Esophagus muscularis mucosa (tissue), 4 donors: ENCODE results near the gene KATNB1.

ENCODE experiments used
- EP300 ChIP-seq: sonication (generic); formaldehyde crosslinking; IDR thresholded peaks from one replicate; pipeline ENCODE4 v1.6.1; 2017; ENCODE audit warnings: antibody characterized with exemption
- POLR2A ChIP-seq: fragments of 450-650 bp; IDR thresholded peaks from one replicate; pipeline ENCODE4 v1.6.1; 2017; ENCODE audit warnings: antibody characterized with exemption, moderate library complexity, mild to moderate bottlenecking, low read depth
- POLR2AphosphoS5 ChIP-seq, 2 donors: sonication (generic); formaldehyde crosslinking; IDR thresholded peaks; one replicate each; pipeline ENCODE4 v1.6.1; 2017; ENCODE audit warnings: antibody characterized with exemption in 2 of 2
- TF ChIP-seq, protein P1 (sequence below), 3 experiments: fragments of 200-600 bp in 2 of 3; fragments of 450-650 bp in 1 of 3; sonication (generic) in 2 of 3; IDR thresholded peaks; one replicate each; pipeline ENCODE4 v1.5.1; 2017 to 2019; ENCODE audit warnings: antibody characterized with exemption in 3 of 3, mild to moderate bottlenecking in 2 of 3, moderate library complexity in 1 of 3

- TF ChIP-seq, protein P1, sequence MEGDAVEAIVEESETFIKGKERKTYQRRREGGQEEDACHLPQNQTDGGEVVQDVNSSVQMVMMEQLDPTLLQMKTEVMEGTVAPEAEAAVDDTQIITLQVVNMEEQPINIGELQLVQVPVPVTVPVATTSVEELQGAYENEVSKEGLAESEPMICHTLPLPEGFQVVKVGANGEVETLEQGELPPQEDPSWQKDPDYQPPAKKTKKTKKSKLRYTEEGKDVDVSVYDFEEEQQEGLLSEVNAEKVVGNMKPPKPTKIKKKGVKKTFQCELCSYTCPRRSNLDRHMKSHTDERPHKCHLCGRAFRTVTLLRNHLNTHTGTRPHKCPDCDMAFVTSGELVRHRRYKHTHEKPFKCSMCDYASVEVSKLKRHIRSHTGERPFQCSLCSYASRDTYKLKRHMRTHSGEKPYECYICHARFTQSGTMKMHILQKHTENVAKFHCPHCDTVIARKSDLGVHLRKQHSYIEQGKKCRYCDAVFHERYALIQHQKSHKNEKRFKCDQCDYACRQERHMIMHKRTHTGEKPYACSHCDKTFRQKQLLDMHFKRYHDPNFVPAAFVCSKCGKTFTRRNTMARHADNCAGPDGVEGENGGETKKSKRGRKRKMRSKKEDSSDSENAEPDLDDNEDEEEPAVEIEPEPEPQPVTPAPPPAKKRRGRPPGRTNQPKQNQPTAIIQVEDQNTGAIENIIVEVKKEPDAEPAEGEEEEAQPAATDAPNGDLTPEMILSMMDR (IDR thresholded peaks at IDR 0.05) = no peak
- TF ChIP-seq POLR2A = no peak
- no peak for TF ChIP-seq POLR2AphosphoS5 (IDR thresholded peaks at IDR 0.05)
- TF ChIP-seq EP300 = no peak
Measured at GRCh38 chr16:57791195-57791892, 55.8 kb downstream of the KATNB1 start.
